Keratinocyte (primary cell): Measurements from ENCODE around the gene PYGB. TPM values are rescaled to one million over a fixed set of nuclear protein-coding genes. Genes with fewer than 3 reads are reported as not detected.

Source experiments
- DNase-seq: peaks from one replicate; pipeline ENCODE4 v3.0.0-alpha.2; 2011; ENCODE audit warnings: low read depth, missing footprints, low spot score
- FAIRE-seq: peaks from 2 replicates; lab custom pipeline; 2011; peaks lifted over from hg19 to GRCh38; lab: Jason Lieb, UNC
- H2AFZ ChIP-seq: 2 replicates; pipeline ENCODE4 v1.6.0; 2012; ENCODE audit warnings: low read length, control low read depth, inconsistent platforms; ENCODE audit not compliant: control insufficient read depth
- H3K27ac ChIP-seq: 2 replicates; pipeline ENCODE4 v1.5.1; 2011; ENCODE audit warnings: low read length; ENCODE audit not compliant: control insufficient read depth, insufficient read depth
- H3K27me3 ChIP-seq: 3 replicates; pipeline ENCODE4 v1.6.0; 2011; ENCODE audit warnings: low read length; ENCODE audit not compliant: control insufficient read depth, insufficient read depth; ENCODE audit errors: extremely low read depth
- H3K36me3 ChIP-seq, 2 experiments: 2 replicates in 1 of 2; 3 replicates in 1 of 2; pipeline ENCODE4 v1.5.1; 2011; ENCODE audit warnings: low read length in 2 of 2, mild to moderate bottlenecking in 1 of 2; ENCODE audit not compliant: control insufficient read depth in 2 of 2, insufficient read depth in 2 of 2; ENCODE audit errors: extremely low read depth in 1 of 2
- H3K4me1 ChIP-seq: 3 replicates; pipeline ENCODE4 v1.5.1; 2011; ENCODE audit warnings: low read length; ENCODE audit not compliant: control insufficient read depth, insufficient read depth; ENCODE audit errors: extremely low read depth
- H3K4me2 ChIP-seq: 3 replicates; pipeline ENCODE4 v1.6.0; 2011; ENCODE audit warnings: low read depth, low read length; ENCODE audit not compliant: control insufficient read depth, insufficient read depth; ENCODE audit errors: extremely low read depth
- H3K4me3 ChIP-seq, 3 experiments: fragments of 200-600 bp in 1 of 3; sonication (generic) in 1 of 3; 2 replicates in 2 of 3; 3 replicates in 1 of 3; pipeline ENCODE4 v1.5.1; 2011 to 2016; ENCODE audit warnings: low read length in 3 of 3, mild to moderate bottlenecking in 3 of 3, control low read depth in 2 of 3, inconsistent platforms in 1 of 3, low read depth in 1 of 3, mixed read lengths in 1 of 3, mixed run types in 1 of 3, moderate library complexity in 1 of 3; ENCODE audit not compliant: control insufficient read depth in 2 of 3, insufficient read depth in 2 of 3; ENCODE audit errors: extremely low read depth in 1 of 3
- H3K79me2 ChIP-seq: 2 replicates; pipeline ENCODE4 v1.6.0; 2012; ENCODE audit warnings: low read length; ENCODE audit not compliant: control insufficient read depth, insufficient read depth
- H3K9ac ChIP-seq: 3 replicates; pipeline ENCODE4 v1.6.0; 2011; ENCODE audit warnings: low read length; ENCODE audit not compliant: control insufficient read depth, insufficient read depth; ENCODE audit errors: extremely low read depth
- H3K9me1 ChIP-seq: 3 replicates; pipeline ENCODE4 v1.6.0; 2011; ENCODE audit warnings: low read length; ENCODE audit not compliant: control insufficient read depth, insufficient read depth; ENCODE audit errors: extremely low read depth
- H3K9me3 ChIP-seq: 2 replicates; pipeline ENCODE4 v1.5.1; 2012; ENCODE audit warnings: low read depth, low read length; ENCODE audit not compliant: control insufficient read depth
- H4K20me1 ChIP-seq: 3 replicates; pipeline ENCODE4 v1.6.0; 2011; ENCODE audit warnings: low read length; ENCODE audit not compliant: control insufficient read depth, insufficient read depth; ENCODE audit errors: extremely low read depth
- EZH2 ChIP-seq: IDR thresholded peaks from one replicate; pipeline ENCODE4 v1.6.1; 2012; ENCODE audit warnings: inconsistent platforms, mild to moderate bottlenecking, low read length, moderate library complexity
- dilution Hi-C: fragments of 300-500 bp; cut with MboI; formaldehyde crosslinking; loops from one replicate; pipeline ENCODE4 v1.7.0; 2020; ENCODE audit warnings: low sequenced_read_pairs; ENCODE audit not compliant: extremely low pct_ligation_motif_present
- polyA plus RNA-seq, 5 experiments: library from polyadenylated mRNA; depleted of rRNA in 3 of 5; stranded (reverse) in 3 of 5; stranded (forward) in 1 of 5; unstranded in 1 of 5; fragments of >200 nt; gene quantifications; 1 replicate in 1 of 5; 2 replicates in 3 of 5; 3 replicates in 1 of 5; pipeline versions ENCODE4 v1.2.1 to v1.2.3, GENCODE V29; 2011 to 2012; ENCODE audit warnings: missing spikeins in 2 of 5, low read depth in 1 of 5, low replicate concordance in 1 of 5
- TF ChIP-seq, protein P1 (sequence below), 3 experiments: IDR thresholded peaks in 1 of 3; conservative IDR thresholded peaks in 1 of 3; optimal IDR thresholded peaks in 1 of 3; 2 replicates in 2 of 3; 3 replicates in 1 of 3; pipeline versions ENCODE3 to v1.5.1; 2011; ENCODE audit warnings: low read length in 3 of 3, mild to moderate bottlenecking in 3 of 3, moderate library complexity in 2 of 3, control low read depth in 1 of 3, inconsistent platforms in 1 of 3; ENCODE audit not compliant: insufficient read depth in 2 of 3; ENCODE audit errors: extremely low read depth in 1 of 3

The PYGB gene
- polyA plus RNA-seq, 1 donor (not counting 4 experiments of a cell fraction or from before 2014, with no cell fraction given), result 78.3 TPM

DNA sequence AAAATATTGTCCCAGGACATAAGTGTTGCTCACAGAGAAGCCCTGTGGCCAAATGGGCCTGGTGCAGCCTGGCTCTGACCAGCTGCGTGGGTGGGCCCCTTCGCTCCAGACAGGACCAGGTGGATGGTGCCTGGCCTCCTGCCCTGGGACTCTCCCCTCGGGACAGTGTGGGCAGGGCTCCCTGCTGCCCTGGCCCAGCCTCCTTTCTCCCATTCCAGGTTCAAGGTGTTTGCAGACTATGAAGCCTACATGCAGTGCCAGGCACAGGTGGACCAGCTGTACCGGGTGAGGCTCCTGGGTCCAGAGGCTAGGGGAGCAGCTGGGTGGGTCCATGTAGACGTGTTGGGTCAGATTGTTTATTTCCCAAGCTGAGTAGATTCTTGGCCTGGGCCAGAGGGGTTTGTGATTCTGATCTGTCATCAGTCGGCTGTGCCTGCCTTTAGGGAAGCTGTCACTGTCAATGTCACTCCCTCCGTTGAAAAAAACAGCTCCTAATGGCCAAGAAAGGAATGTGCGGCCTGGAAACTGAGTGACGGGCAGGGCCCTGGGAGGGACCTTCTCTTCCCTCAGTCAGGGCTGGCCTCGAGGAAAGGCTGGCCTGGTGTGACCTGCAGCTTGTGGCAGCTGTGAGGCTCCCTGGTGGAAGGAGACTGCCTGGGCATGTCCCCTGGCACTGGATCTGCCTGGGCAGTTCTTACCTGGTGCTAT lies 47.7 kb downstream of the PYGB start:
- Histone ChIP-seq H3K4me2 (no peak overlapping the region), H3K4me1 (peaks cover 41% of the 10 kb centered on the region), H3K27me3 (no peaks in the 10 kb centered on the region), H3K36me3 (peaks cover 49 to 52% of the 10 kb centered on the region in 2 experiments), H3K9me3 (no peaks in the 10 kb centered on the region), H3K9me1 (no peaks in the 10 kb centered on the region), H3K9ac (no peak overlapping the region), H3K79me2 (no peaks in the 10 kb centered on the region), H3K27ac (no peak overlapping the region), H2AFZ (no peak overlapping the region), H3K4me3 (peak overlapping the region in 1 of 3 experiments; percentile 20), H4K20me1 (peaks cover 2% of the 10 kb centered on the region)
- peak; percentile 58 for FAIRE-seq
- TF ChIP-seq EZH2, result no peak
- TF ChIP-seq, protein P1, sequence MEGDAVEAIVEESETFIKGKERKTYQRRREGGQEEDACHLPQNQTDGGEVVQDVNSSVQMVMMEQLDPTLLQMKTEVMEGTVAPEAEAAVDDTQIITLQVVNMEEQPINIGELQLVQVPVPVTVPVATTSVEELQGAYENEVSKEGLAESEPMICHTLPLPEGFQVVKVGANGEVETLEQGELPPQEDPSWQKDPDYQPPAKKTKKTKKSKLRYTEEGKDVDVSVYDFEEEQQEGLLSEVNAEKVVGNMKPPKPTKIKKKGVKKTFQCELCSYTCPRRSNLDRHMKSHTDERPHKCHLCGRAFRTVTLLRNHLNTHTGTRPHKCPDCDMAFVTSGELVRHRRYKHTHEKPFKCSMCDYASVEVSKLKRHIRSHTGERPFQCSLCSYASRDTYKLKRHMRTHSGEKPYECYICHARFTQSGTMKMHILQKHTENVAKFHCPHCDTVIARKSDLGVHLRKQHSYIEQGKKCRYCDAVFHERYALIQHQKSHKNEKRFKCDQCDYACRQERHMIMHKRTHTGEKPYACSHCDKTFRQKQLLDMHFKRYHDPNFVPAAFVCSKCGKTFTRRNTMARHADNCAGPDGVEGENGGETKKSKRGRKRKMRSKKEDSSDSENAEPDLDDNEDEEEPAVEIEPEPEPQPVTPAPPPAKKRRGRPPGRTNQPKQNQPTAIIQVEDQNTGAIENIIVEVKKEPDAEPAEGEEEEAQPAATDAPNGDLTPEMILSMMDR (optimal IDR thresholded peaks at IDR 0.05 in 1 of 3, IDR thresholded peaks at IDR 0.05 in 1 of 3, conservative IDR thresholded peaks at IDR 0.05 in 1 of 3; ENCODE audit: extremely low read depth in 1 of 3, insufficient read depth in 2 of 3, low read length in 3 of 3), result peak in 1 of 3 experiments; percentile 20
- dilution Hi-C loops, result no loop called here
- no peak for DNase-seq

DNA sequence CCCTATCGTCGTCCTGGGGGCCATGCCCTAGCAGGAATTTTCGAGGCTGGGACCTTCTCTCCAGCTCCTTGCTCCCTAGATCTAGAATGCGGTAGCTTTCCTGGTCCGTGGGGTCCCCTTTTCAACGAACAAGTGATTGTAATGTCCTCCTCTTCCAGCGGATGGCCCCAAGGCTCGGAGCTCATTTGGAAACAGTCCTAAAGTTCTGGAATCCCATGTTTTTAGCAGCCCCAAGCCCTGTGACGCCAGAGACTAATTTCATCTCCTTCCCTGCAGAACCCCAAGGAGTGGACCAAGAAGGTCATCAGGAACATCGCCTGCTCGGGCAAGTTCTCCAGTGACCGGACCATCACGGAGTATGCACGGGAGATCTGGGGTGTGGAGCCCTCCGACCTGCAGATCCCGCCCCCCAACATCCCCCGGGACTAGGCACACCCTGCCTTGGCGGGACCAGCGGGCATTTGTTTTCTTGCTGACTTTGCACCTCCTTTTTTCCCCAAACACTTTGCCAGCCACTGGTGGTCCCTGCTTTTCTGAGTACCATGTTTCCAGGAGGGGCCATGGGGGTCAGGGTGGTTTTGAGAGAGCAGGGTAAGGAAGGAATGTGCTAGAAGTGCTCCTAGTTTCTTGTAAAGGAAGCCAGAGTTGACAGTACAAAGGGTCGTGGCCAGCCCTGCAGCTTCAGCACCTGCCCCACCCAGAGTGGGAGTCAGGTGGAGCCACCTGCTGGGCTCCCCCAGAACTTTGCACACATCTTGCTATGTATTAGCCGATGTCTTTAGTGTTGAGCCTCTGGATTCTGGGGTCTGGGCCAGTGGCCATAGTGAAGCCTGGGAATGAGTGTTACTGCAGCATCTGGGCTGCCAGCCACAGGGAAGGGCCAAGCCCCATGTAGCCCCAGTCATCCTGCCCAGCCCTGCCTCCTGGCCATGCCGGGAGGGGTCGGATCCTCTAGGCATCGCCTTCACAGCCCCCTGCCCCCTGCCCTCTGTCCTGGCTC lies 48.5 kb downstream of the PYGB start:
- no peak for FAIRE-seq
- H3K4me3 ChIP-seq, result peak overlapping the region in 1 of 3 experiments; percentile 20
- H4K20me1 ChIP-seq, result peaks cover 2% of the 10 kb centered on the region
- H3K9me1 ChIP-seq, result no peaks in the 10 kb centered on the region
- no peak overlapping the region for H2AFZ ChIP-seq
- H3K79me2 ChIP-seq, result no peaks in the 10 kb centered on the region
- dilution Hi-C loops, result no loop called here
- no peaks in the 10 kb centered on the region for H3K9me3 ChIP-seq
- peaks cover 43% of the 10 kb centered on the region for H3K4me1 ChIP-seq
- TF ChIP-seq EZH2, result no peak
- TF ChIP-seq, protein P1 (optimal IDR thresholded peaks at IDR 0.05 in 1 of 3, IDR thresholded peaks at IDR 0.05 in 1 of 3, conservative IDR thresholded peaks at IDR 0.05 in 1 of 3; ENCODE audit: extremely low read depth in 1 of 3, insufficient read depth in 2 of 3, low read length in 3 of 3), result peak; percentile 38 to 48 (median 43)
- H3K36me3 ChIP-seq, result peaks cover 44 to 45% of the 10 kb centered on the region in 2 experiments
- no peak overlapping the region for H3K9ac ChIP-seq
- H3K27me3 ChIP-seq, result no peaks in the 10 kb centered on the region
- H3K27ac ChIP-seq, result no peak overlapping the region
- no peak overlapping the region for H3K4me2 ChIP-seq
- DNase-seq, result no peak
